ENCODE results near the gene GLIS1.

The GLIS1 gene

GRCh38 chr1:53463961-53464899 lies 274.7 kb downstream of the GLIS1 start:
- peaks cover 7% of the 10 kb centered on the region; the same call in 1 of the 2 replicates for H3F3A ChIP-seq (ENCODE audit: low read depth)
- no peaks in the 10 kb centered on the region for H4K20me1 ChIP-seq (ENCODE audit: insufficient read depth, low read length, poor library complexity, severe bottlenecking)
- no peaks in the 10 kb centered on the region for H3K36me3 ChIP-seq (ENCODE audit: insufficient read depth, low read length)
- H2AFZ ChIP-seq (ENCODE audit: low read length), result 0 out of 2 replicates have a peak overlapping the region, but pooled peaks have one; percentile 47
- no peaks in the 10 kb centered on the region for H3K27me3 ChIP-seq (ENCODE audit: insufficient read depth, low read length, poor library complexity, severe bottlenecking)
- H3K9ac ChIP-seq (ENCODE audit: low read depth, low read length, poor library complexity, severe bottlenecking), result peak overlapping the region; percentile 53
- peaks cover 57% of the 10 kb centered on the region for H3K4me1 ChIP-seq (ENCODE audit: insufficient read depth, low read length, poor library complexity, severe bottlenecking)
- no peak for TF ChIP-seq EZH2phosphoT487 (IDR thresholded peaks at IDR 0.05; ENCODE audit: borderline replicate concordance)
- TF ChIP-seq CTCF (conservative IDR thresholded peaks at IDR 0.05; ENCODE audit: low read length), result no peak
- H3K4me3 ChIP-seq (ENCODE audit: low read length, poor library complexity, severe bottlenecking), result peak overlapping the region; percentile 39
- H3K9me3 ChIP-seq (ENCODE audit: insufficient read depth, low read depth, low read length), result no peaks in the 10 kb centered on the region
- no peaks in the 10 kb centered on the region for H3K79me2 ChIP-seq (ENCODE audit: insufficient read depth, low read length)
- no peaks in the 10 kb centered on the region for H3K9me2 ChIP-seq (replicated peaks; ENCODE audit: low read depth, low read length)
- H3K4me2 ChIP-seq (ENCODE audit: low read depth, low read length, poor library complexity, severe bottlenecking), result peak overlapping the region; percentile 62

GRCh38 chr1:53462769-53463501 lies 276.0 kb downstream of the GLIS1 start:
- peak overlapping the region; percentile 53 for H3K9ac ChIP-seq (ENCODE audit: low read depth, low read length, poor library complexity, severe bottlenecking)
- TF ChIP-seq EZH2phosphoT487 (IDR thresholded peaks at IDR 0.05; ENCODE audit: borderline replicate concordance) (no peak), CTCF (conservative IDR thresholded peaks at IDR 0.05; ENCODE audit: low read length) (no peak)
- H4K20me1 ChIP-seq (ENCODE audit: insufficient read depth, low read length, poor library complexity, severe bottlenecking), result no peaks in the 10 kb centered on the region
- peak overlapping the region; percentile 47; the same call in 1 of the 2 replicates for H2AFZ ChIP-seq (ENCODE audit: low read length)
- H3K9me2 ChIP-seq (replicated peaks; ENCODE audit: low read depth, low read length), result no peaks in the 10 kb centered on the region
- H3K4me1 ChIP-seq (ENCODE audit: insufficient read depth, low read length, poor library complexity, severe bottlenecking), result peaks cover 51% of the 10 kb centered on the region
- no peaks in the 10 kb centered on the region for H3K27me3 ChIP-seq (ENCODE audit: insufficient read depth, low read length, poor library complexity, severe bottlenecking)
- no peaks in the 10 kb centered on the region for H3K9me3 ChIP-seq (ENCODE audit: insufficient read depth, low read depth, low read length)
- H3F3A ChIP-seq (ENCODE audit: low read depth), result peaks cover 7% of the 10 kb centered on the region; the same call in 1 of the 2 replicates
- no peaks in the 10 kb centered on the region for H3K79me2 ChIP-seq (ENCODE audit: insufficient read depth, low read length)
- H3K36me3 ChIP-seq (ENCODE audit: insufficient read depth, low read length), result no peaks in the 10 kb centered on the region
- no peak overlapping the region for H3K4me3 ChIP-seq (ENCODE audit: low read length, poor library complexity, severe bottlenecking)
- H3K4me2 ChIP-seq (ENCODE audit: low read depth, low read length, poor library complexity, severe bottlenecking), result peak overlapping the region; percentile 24

GRCh38 chr1:53462193-53462592 lies 276.8 kb downstream of the GLIS1 start:
- Histone ChIP-seq H3K4me2 (ENCODE audit: low read depth, low read length, poor library complexity, severe bottlenecking) (no peak overlapping the region), H4K20me1 (ENCODE audit: insufficient read depth, low read length, poor library complexity, severe bottlenecking) (no peaks in the 10 kb centered on the region), H3K4me3 (ENCODE audit: low read length, poor library complexity, severe bottlenecking) (no peak overlapping the region), H3F3A (ENCODE audit: low read depth) (peaks cover 7% of the 10 kb centered on the region; the same call in 1 of the 2 replicates), H3K4me1 (ENCODE audit: insufficient read depth, low read length, poor library complexity, severe bottlenecking) (peaks cover 44% of the 10 kb centered on the region), H3K9me3 (ENCODE audit: insufficient read depth, low read depth, low read length) (no peaks in the 10 kb centered on the region), H2AFZ (ENCODE audit: low read length) (no peak overlapping the region), H3K9me2 (replicated peaks; ENCODE audit: low read depth, low read length) (no peaks in the 10 kb centered on the region), H3K9ac (ENCODE audit: low read depth, low read length, poor library complexity, severe bottlenecking) (peak overlapping the region; percentile 53), H3K79me2 (ENCODE audit: insufficient read depth, low read length) (no peaks in the 10 kb centered on the region), H3K27me3 (ENCODE audit: insufficient read depth, low read length, poor library complexity, severe bottlenecking) (no peaks in the 10 kb centered on the region), H3K36me3 (ENCODE audit: insufficient read depth, low read length) (no peaks in the 10 kb centered on the region)
- TF ChIP-seq EZH2phosphoT487 (IDR thresholded peaks at IDR 0.05; ENCODE audit: borderline replicate concordance), result no peak
